Spleen (tissue), 7 donors: ENCODE measurements around the gene HLCS.

ENCODE experiments used
- CTCF ChIP-seq, 11 experiments: fragments of 200-600 bp in 7 of 11; fragments of 450-650 bp in 4 of 11; sonication (generic) in 4 of 11; IDR thresholded peaks in 8 of 11; conservative IDR thresholded peaks in 3 of 11; 1 replicate in 7 of 11; 2 replicates in 4 of 11; pipeline versions ENCODE4 v1.4.0 to v1.8.0; 2016 to 2021; ENCODE audit warnings: antibody characterized with exemption in 11 of 11, inconsistent platforms in 4 of 11, mild to moderate bottlenecking in 1 of 11
- POLR2A ChIP-seq, 3 donors: fragments of 450-650 bp; IDR thresholded peaks; one replicate each; pipeline ENCODE4 v1.5.1; 2017; ENCODE audit warnings: antibody characterized with exemption in 3 of 3, mild to moderate bottlenecking in 1 of 3
- donor health status: DM: no; HTN: no; CAD: no; lungs with moderate emphysema.
- donor health status: DM: no; HTN: no; CAD: no.
- donor health status: DM: no; HTN: no; CAD: no.

- TF ChIP-seq CTCF (IDR thresholded peaks at IDR 0.05 in 8 of 11, conservative IDR thresholded peaks at IDR 0.05 in 3 of 11) (no peak), POLR2A (IDR thresholded peaks at IDR 0.05) (no peak)
Observed at GRCh38 chr21:36741506-36741905, 225.0 kb downstream of the HLCS start.
